Dermis microvascular lymphatic vessel endothelial cell (primary cell): ENCODE measurements around the gene MMD. TPM values are rescaled to one million over a fixed set of nuclear protein-coding genes. Genes with fewer than 3 reads are reported as not detected.

ENCODE experiments used
- DNase-seq, 2 donors: peaks; one replicate each; pipeline versions ENCODE4 v3.0.0 to v3.0.0-alpha.2; 2010; ENCODE audit warnings: low read depth in 2 of 2
- total RNA-seq: library from RNA; depleted of rRNA; stranded (reverse); fragments of >200 nt; gene quantifications from 2 replicates; pipeline ENCODE4 v1.2.1, GENCODE V29; 2014

MMD gene
- total RNA-seq, 1 donor from 2014 or later, result 10.4 TPM

DNA sequence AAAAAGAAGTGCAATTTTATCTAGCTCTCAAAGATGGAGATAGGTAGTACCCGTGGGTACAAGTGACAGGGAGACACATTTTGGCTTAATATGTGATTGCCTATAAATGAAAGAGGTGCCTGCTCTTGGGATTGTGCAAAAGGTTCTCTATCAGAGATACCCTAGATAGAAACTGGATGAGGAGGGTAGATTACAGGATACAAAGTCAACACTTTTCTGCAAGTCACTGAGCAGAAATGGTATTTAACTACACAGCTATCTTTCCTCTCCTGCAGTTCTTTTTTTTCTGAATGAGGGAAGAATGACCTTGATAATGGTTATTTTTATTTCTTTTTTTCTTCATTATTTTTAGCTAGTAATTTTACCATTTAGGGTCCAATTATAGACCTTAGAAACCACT, 67.6 kb downstream of the MMD start:
- DNase-seq, result no peak

DNA sequence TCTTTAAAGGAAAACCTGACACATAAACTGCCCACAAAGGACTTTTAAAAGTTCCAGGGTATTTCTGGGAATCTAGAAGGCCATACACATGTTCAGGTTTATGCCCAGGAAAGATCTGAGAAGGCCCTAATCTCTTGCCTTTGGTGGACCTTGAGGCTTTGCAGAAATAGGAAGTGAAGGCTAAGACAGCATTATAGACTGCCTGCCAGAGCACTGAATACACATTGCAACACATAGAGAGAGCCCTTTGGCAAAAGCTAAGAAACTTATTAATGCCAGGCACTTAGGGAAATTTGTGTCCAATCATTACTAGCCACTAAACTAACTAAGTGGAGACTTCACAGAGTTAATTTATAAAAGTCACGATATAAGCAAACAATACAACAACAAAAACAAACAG, 70.4 kb downstream of the MMD start:
- DNase-seq, result no peak

DNA sequence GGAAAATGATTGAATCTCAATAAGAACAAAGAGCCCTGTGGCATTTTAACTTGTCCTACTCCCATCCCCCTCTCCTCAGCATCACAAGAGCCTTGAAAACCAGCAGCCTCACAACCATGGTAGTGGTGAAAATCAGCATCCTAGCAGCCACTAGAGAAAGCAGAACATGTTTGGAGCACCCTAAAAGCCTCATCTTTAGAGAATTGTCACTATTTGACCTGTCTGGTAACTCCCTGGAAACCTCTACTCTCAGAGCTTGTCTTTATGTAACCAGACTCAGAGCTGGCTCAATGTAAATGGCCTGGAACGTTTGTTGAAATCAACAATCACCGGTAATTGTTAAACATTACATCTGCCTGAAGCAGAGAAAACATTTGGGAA, 70.8 kb downstream of the MMD start:
- no peak for DNase-seq

DNA sequence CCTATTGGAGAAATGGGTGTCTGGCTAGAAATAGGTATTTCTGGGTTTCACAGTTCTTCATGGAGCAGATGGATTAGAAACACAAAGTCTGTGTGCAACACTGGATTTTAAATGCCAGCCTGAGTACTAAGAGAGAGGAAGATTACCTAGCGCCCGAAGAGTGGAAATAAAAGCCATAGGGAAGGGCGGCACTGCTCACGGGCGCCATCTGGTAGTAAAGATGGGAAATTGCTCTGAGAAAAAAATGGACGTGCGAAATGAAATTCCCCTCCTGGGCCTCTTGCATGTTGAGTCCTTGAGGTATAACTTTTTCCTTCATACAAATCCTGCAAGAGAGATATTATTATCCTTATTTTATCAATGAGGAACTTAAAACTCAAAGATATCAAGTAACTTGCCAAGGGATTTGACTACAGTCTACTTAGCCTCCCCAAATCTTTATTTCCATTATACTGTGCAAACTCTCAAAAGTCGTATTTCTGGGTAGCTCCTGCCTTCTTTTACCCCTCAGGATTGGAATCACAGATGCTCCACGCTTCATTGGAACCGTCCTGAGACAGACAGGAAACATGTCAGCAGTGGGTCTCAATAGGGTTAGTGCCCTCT, 72.8 kb downstream of the MMD start:
- DNase-seq, result peak; percentile 9 to 49

DNA sequence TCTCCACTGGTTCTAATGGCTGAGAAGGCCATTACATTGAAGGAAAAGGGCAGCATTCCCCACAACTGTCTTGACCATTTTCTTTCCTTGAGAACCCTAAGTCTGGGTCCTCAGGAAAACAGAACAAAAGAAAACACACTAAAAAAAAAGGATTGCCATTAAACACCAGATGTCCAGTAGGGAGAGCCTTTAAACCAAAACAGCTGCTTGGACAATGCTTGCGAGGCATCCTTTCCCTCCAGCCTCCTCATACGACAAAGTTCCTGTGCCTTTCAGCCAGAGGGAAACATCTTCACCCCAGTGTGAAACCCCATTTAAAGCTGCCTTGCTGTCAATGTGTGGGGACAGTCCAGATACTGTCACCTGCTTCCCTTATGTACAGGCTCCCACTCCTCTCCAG, 74.3 kb downstream of the MMD start:
- DNase-seq, result no peak

DNA sequence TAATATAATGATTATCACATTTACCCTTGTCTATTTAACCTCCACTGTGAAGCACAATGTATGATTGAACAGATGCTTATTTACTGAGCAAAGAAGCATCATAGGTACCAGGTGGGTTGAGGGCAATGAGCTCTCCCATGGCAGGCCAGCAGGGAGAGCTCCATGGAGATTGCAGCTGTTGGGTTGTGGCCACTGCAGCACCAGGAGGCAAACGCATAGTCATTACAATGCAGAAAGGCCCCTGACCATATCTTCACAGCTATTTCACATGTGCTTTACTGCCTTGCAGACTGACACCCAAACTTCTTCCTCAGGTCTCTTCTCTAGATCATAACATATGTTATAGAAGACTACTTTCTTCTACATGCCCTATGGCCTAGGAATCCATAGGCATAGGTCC, 75.0 kb downstream of the MMD start:
- DNase-seq, result no peak

DNA sequence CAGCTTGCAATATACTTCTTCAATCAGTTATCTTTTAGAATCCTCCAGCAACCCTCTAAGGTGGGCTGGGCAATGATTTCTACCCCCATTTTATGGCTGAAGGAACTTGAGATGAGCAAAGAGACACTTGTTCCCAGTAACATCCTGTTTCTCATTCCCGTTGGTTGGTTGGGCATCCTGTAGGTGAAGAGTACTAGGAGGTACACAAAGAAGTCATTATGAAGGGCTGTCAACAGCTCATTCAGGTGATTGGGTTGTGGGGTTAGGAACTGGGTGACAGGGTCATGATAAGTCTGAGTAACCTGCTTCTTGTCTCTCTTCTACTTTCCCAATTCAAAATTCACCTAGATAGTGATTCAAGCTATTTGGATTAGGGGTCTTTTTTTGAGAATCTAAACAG, 76.5 kb downstream of the MMD start:
- DNase-seq, result no peak

DNA sequence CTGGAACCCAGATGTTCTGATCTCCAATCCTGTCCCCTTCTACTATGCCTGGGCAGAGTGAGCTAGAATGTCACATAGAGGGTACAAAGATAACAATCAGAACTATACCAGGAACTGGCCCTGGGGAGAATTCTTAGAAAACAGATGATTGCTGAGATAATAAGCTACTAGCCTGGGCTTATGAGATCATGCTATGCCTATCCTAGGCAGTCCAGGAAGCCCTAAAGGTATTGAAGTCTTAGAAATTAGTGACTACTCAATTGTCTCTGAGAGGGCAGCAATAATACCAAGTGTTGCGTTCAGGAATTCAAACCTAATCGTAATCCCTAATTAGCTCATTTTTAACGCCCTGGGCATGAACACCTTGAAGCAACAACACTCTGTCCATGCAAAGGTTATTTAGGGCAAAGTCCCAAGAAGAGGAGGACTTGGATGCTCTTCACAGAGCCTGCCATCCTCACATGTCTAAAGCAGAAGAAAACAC, 77.1 kb downstream of the MMD start:
- DNase-seq, result no peak

DNA sequence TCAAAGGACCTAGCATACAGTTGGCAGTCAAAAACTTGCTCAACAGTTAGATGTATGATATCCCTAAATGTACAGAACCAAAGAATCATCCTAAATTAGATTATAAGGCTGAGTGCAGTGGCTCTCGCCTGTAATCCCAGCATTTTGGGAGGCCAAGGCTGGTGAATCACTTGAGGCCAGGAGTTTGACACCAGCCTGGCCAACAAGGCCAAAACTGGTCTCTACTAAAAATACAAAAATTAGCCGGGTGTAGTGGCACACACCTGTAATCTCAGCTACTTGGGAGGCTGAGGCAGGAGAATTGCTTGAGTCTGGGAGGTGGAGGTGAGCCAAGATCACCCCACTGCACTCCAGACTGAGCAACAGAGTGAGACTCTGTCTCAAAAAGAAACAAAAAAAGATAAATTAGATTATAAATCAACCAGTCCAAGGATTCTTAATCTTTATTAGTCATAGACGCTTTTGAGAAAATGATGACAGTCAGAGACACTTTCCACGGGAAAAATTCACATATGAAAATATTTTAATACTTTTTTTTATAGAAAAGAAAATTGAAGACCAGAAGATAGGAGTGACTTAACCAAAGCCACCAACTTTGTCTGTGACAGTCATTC, 77.6 kb downstream of the MMD start:
- DNase-seq, result no peak

DNA sequence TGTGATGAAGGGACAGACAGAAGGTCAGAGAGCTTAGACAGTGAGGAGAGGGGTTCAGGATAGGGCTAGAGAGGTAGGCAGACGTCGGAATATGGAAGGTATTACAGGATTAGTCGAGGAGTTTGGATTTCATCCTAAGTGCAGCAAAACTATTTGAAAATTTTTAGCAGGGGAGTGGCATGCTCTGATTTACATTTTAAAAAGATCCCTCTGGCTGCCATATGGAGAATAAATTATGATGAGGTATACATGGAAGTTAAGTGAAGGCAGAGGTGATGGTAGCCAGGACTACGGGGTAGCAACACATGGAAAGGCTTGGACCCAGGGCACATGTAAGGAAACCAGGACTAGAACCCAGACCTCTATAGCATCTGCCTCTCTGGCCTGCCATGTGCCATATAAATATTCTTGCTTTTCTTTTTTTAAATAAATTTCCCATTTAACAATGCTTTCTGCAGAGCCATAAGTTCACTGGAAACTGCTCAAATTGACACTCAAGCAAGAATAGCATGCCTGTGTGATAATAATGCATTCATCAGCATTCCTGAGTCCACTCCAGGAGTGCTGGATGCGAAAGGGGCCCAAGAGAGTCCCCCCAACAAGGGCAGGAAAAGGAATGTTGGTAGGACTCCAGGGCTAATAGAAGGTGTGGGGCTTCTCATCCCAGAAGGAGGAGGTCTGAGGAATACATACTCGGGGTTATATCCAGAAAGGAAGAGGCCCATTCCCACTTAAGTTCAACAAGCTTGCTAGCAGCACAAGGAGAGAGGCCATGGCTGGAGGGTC, 78.6 kb downstream of the MMD start:
- no peak for DNase-seq

Other genes starting within 250 kb of the MMD start
- not detected in 2 replicates for gene HLF, start 156.9 kb downstream of the MMD start, total RNA-seq
- not detected in 2 replicates for gene SMIM36, start 89.6 kb upstream of the MMD start, total RNA-seq